HCT116 (cell line): Measurements from ENCODE around the gene SLC22A23. TPM values are rescaled to one million over a fixed set of nuclear protein-coding genes. Genes with fewer than 3 reads are reported as not detected.

Experiments used
- ATAC-seq: fragments of 200-7000 bp; cut with Tn5 transposase; 2 replicates; pipeline ENCODE4 v1.9.1; 2020; ENCODE audit warnings: mild to moderate bottlenecking, moderate library complexity
- Bru-seq: library from RNA; stranded (reverse); fragments of 400-500 nt; gene quantifications from one replicate; lab custom pipeline; 2021; lab: Mats Ljungman, UMichigan
- BruChase-seq, 2 experiments: library from RNA; stranded (reverse); fragments of 400-500 nt; gene quantifications; one replicate each; lab custom pipeline; 2021; lab: Mats Ljungman, UMichigan
- BruUV-seq: library from RNA; stranded (reverse); fragments of 400-500 nt; replicated peaks from 2 replicates; lab custom pipeline; 2021; lab: Mats Ljungman, UMichigan
- CTCF ChIA-PET: fragments of 300-600 bp; sonication (Branson Sonifier 250); formaldehyde crosslinking; loops from one replicate; lab custom pipeline; 2021; ENCODE audit warnings: antibody characterized with exemption; lab: Charles Lee
- POLR2A ChIA-PET: fragments of 300-600, 350-600 bp; sonication (Branson Sonifier 250); formaldehyde crosslinking; loops from one replicate; lab custom pipeline; 2021; ENCODE audit warnings: antibody characterized with exemption; lab: Charles Lee
- RAD21 ChIA-PET, 2 experiments: fragments of 300-600 bp; sonication (Branson Sonifier 250); formaldehyde crosslinking; loops; one replicate each; lab custom pipeline; 2023; ENCODE audit warnings: low total read pairs in 2 of 2; ENCODE audit not compliant: uncharacterized antibody in 2 of 2, unreplicated experiment in 2 of 2, low non-redundant PET in 1 of 2; lab: Charles Lee
- DNase-seq: peaks from one replicate; pipeline ENCODE4 v3.0.0-alpha.2; 2010; ENCODE audit warnings: low read depth, low spot score
- H2AFZ ChIP-seq: fragments of 200-600 bp; shearing (Covaris generic), sonication (generic); 2 replicates; pipeline ENCODE4 v1.6.1; 2017; ENCODE audit warnings: low read depth, mixed run types, mixed read lengths, antibody characterized with exemption, low read length; ENCODE audit not compliant: poor library complexity, severe bottlenecking
- H3K27ac ChIP-seq: 2 replicates; pipeline ENCODE4 v1.5.1; 2012; ENCODE audit warnings: low read depth, low read length
- H3K27me3 ChIP-seq: fragments of 200-600 bp; sonication (generic); 2 replicates; pipeline ENCODE4 v1.6.1; 2016; ENCODE audit warnings: mixed run types, low read length, mixed read lengths; ENCODE audit not compliant: insufficient read depth
- H3K36me3 ChIP-seq, 2 experiments: fragments of 200-500 bp in 1 of 2; fragments of 200-600 bp in 1 of 2; sonication (Bioruptor generic) in 1 of 2; sonication (generic) in 1 of 2; 2 replicates each; pipeline versions ENCODE4 v1.5.1 to v1.6.1; 2014 to 2016; ENCODE audit warnings: low read length in 2 of 2, inconsistent platforms in 1 of 2, mixed read lengths in 1 of 2, mixed run types in 1 of 2; ENCODE audit not compliant: insufficient read depth in 2 of 2, control insufficient read depth in 1 of 2
- H3K4me1 ChIP-seq, 2 experiments: fragments of 200-600 bp in 1 of 2; sonication (generic) in 1 of 2; 2 replicates each; pipeline versions ENCODE4 v1.5.1 to v1.6.1; 2012 to 2017; ENCODE audit warnings: low read length in 2 of 2, inconsistent platforms in 1 of 2, mild to moderate bottlenecking in 1 of 2, mixed read lengths in 1 of 2, mixed run types in 1 of 2, moderate library complexity in 1 of 2; ENCODE audit not compliant: insufficient read depth in 2 of 2, control insufficient read depth in 1 of 2
- H3K4me2 ChIP-seq: fragments of 200-600 bp; sonication (generic); 2 replicates; pipeline ENCODE4 v1.6.1; 2017; ENCODE audit warnings: mixed run types, low read length, mixed read lengths
- H3K4me3 ChIP-seq, 2 experiments: fragments of 200-600 bp in 1 of 2; sonication (generic) in 1 of 2; replicated peaks in 1 of 2; 2 replicates each; pipeline ENCODE4 v1.5.1; 2011 to 2016; ENCODE audit warnings: low read length in 2 of 2, control low read depth in 1 of 2, low read depth in 1 of 2, mild to moderate bottlenecking in 1 of 2, mixed read lengths in 1 of 2, mixed run types in 1 of 2
- H3K79me2 ChIP-seq: fragments of 200-600 bp; sonication (generic); 2 replicates; pipeline ENCODE4 v1.6.1; 2017; ENCODE audit warnings: mild to moderate bottlenecking, mixed run types, low read length, moderate library complexity, mixed read lengths; ENCODE audit not compliant: insufficient read depth
- H3K9ac ChIP-seq: fragments of 200-600 bp; sonication (generic); 2 replicates; pipeline ENCODE4 v1.6.1; 2016; ENCODE audit warnings: low read length, mixed read lengths
- H3K9me2 ChIP-seq: fragments of 200-600 bp; sonication (generic), shearing (Covaris generic); 2 replicates; pipeline ENCODE4 v1.6.1; 2017; ENCODE audit warnings: mixed run types, mild to moderate bottlenecking, moderate library complexity; ENCODE audit not compliant: insufficient read depth
- H3K9me3 ChIP-seq, 2 experiments: fragments of 200-500 bp in 1 of 2; fragments of 200-600 bp in 1 of 2; sonication (Bioruptor generic) in 1 of 2; sonication (generic) in 1 of 2; 2 replicates each; pipeline ENCODE4 v1.6.1; 2014 to 2017; ENCODE audit warnings: low read length in 2 of 2, mixed read lengths in 2 of 2, inconsistent platforms in 1 of 2, low read depth in 1 of 2, mild to moderate bottlenecking in 1 of 2, mixed run types in 1 of 2, moderate library complexity in 1 of 2; ENCODE audit not compliant: control insufficient read depth in 1 of 2, insufficient read depth in 1 of 2
- H4K20me1 ChIP-seq: fragments of 200-600 bp; sonication (generic), shearing (Covaris generic); 2 replicates; pipeline ENCODE4 v1.6.1; 2017; ENCODE audit warnings: mixed run types, mild to moderate bottlenecking, moderate library complexity; ENCODE audit not compliant: insufficient read depth
- CBX3 ChIP-seq: IDR thresholded peaks from 2 replicates; pipeline ENCODE4 v1.6.1; 2012; ENCODE audit warnings: low read depth
- CEBPB ChIP-seq: IDR thresholded peaks from 2 replicates; pipeline ENCODE4 v1.6.1; 2012; ENCODE audit warnings: low read depth
- EGR1 ChIP-seq: IDR thresholded peaks from 2 replicates; pipeline ENCODE4 v1.6.1; 2012; ENCODE audit warnings: low read depth
- ELF1 ChIP-seq: IDR thresholded peaks from 2 replicates; pipeline ENCODE4 v1.6.1; 2012; ENCODE audit warnings: low read depth, borderline replicate concordance
- EZH2 ChIP-seq: fragments of 200-600 bp; sonication (generic); IDR thresholded peaks from 2 replicates; pipeline ENCODE4 v1.6.1; 2017; ENCODE audit warnings: antibody characterized with exemption, mixed run types
- EZH2phosphoT487 ChIP-seq: fragments of 200-600 bp; IDR thresholded peaks from 2 replicates; pipeline ENCODE4 v1.6.1; 2018; ENCODE audit warnings: antibody characterized with exemption, borderline replicate concordance
- FOSL1 ChIP-seq: IDR thresholded peaks from 2 replicates; pipeline ENCODE4 v1.6.1; 2012; ENCODE audit warnings: low read depth
- JUND ChIP-seq: IDR thresholded peaks from 2 replicates; pipeline ENCODE4 v1.6.1; 2012
- MAX ChIP-seq: IDR thresholded peaks from 2 replicates; pipeline ENCODE4 v1.6.1; 2012
- POLR2A ChIP-seq: IDR thresholded peaks from 2 replicates; pipeline ENCODE4 v1.7.0; 2011; ENCODE audit warnings: borderline replicate concordance; ENCODE audit not compliant: insufficient read depth, insufficient read length; ENCODE audit errors: extremely low read depth
- POLR2AphosphoS5 ChIP-seq: IDR thresholded peaks from 2 replicates; pipeline ENCODE4 v1.6.1; 2011; ENCODE audit warnings: mild to moderate bottlenecking, low read depth, low read length, moderate library complexity
- RAD21 ChIP-seq: IDR thresholded peaks from 2 replicates; pipeline ENCODE4 v1.6.1; 2012; ENCODE audit warnings: low read depth, mild to moderate bottlenecking
- REST ChIP-seq: IDR thresholded peaks from 2 replicates; pipeline ENCODE4 v1.6.1; 2012; ENCODE audit warnings: low read depth
- SIN3A ChIP-seq: IDR thresholded peaks from 2 replicates; pipeline ENCODE4 v1.6.1; 2012; ENCODE audit warnings: low read depth
- SP1 ChIP-seq: IDR thresholded peaks from 2 replicates; pipeline ENCODE4 v1.6.1; 2012; ENCODE audit warnings: low read depth
- SRF ChIP-seq: IDR thresholded peaks from 2 replicates; pipeline ENCODE4 v1.6.1; 2012; ENCODE audit warnings: low read depth
- YY1 ChIP-seq: IDR thresholded peaks from 2 replicates; pipeline ENCODE4 v1.6.1; 2011; ENCODE audit warnings: low read length, low read depth, moderate library complexity, mild to moderate bottlenecking; ENCODE audit not compliant: insufficient replicate concordance; ENCODE audit errors: extremely low read depth
- ZBTB33 ChIP-seq: IDR thresholded peaks from 2 replicates; pipeline ENCODE4 v1.6.1; 2011; ENCODE audit warnings: mild to moderate bottlenecking, low read length, moderate library complexity; ENCODE audit not compliant: insufficient replicate concordance; ENCODE audit errors: extremely low read depth
- ZFX ChIP-seq: fragments of 450-650 bp; IDR thresholded peaks from 2 replicates; pipeline ENCODE4 v1.6.1; 2017
- ZNF274 ChIP-seq: fragments of 200-500 bp; sonication (Bioruptor generic); IDR thresholded peaks from 2 replicates; pipeline ENCODE4 v1.6.1; 2014; ENCODE audit warnings: mild to moderate bottlenecking, low read depth, low read length, inconsistent platforms
- intact Hi-C: fragments of 100-400 bp; cut with micrococcal nuclease; formaldehyde crosslinking; loops from 2 replicates; pipeline ENCODE4 v1.10.0; 2022
- long read RNA-seq: library from polyadenylated mRNA; unstranded; transcript quantifications from one replicate; pipeline ENCODE4 v2.0.0, GENCODE V29; 2021; ENCODE audit not compliant: unreplicated experiment
- polyA plus RNA-seq: library from polyadenylated mRNA; unstranded; fragments of >200 nt; gene quantifications from 2 replicates; pipeline ENCODE4 v1.2.1, GENCODE V29; 2012; ENCODE audit warnings: missing spikeins
- total RNA-seq: library from RNA; stranded (reverse); gene quantifications from one replicate; pipeline ENCODE4 v1.2.1, GENCODE V29; 2021; ENCODE audit not compliant: unreplicated experiment

SLC22A23 gene
- total RNA-seq (11.5 TPM), Bru-seq, nascent RNA (percentile 63 among the genes with signal in this experiment), BruChase-seq, experiment 1, labeled RNA remaining after a 6-hour chase (percentile 66 among the genes with signal in this experiment), BruChase-seq, experiment 2, labeled RNA remaining after a 2-hour chase (percentile 71 among the genes with signal in this experiment)
- polyA plus RNA-seq = 6.8 and 7.7 TPM in 2 replicates
- long read RNA-seq, full-length matches to known transcripts = 2 of 35 reads
- long read RNA-seq, partial matches to known transcripts = 1 of 35 reads
- long read RNA-seq, other reads (novel, unspliced or antisense) = 32 of 35 reads

DNA sequence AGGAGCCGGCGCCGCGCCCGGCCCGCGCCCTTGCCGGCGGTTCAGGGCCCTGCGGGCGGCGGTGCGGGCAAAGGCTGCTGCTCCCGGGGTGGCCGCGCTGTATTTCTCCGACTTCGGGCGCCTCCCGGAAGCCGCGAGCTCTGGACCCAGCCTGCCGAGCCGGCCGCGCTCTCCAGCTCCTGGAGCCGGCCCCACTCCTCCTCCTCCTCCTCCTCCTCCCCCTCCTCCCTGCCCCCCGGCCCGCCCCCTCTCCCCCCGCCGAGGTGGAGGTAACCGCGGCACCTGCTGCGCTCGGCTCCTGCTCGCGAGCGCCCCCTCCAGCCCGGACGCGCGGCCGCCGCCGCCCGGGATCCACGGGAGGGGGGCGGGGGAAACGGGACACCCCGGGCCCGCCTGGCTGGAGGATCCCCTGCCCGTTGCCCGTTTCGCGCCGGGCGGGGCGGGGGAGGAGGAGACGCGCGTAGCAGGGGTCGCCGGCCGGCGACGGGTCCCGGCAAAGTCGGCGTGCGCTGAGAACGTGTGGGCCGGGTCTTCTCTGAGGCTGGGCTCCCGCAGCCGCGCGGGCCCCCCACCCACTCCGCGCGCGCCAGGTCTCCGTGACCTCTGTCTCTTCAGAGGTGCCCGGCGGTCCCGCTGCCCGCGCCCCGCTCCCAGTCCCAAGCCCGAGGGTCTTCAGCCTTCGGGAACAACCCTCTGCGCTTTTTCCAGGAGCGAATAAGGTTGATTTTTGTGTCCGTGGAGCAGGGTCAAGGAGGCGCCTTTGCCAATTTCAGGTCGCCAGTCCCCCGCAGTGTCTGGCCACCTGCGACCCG is at the start of gene SLC22A23:
SLC22A23 (minus strand) TSS at position 153 of the 812 bp plus-strand sequence. CDS start 491 bp downstream, outside the sequence.
- peak; percentile 77 for ATAC-seq
- Histone ChIP-seq H2AFZ (peak within 1 kb of the TSS; percentile 97), H3K4me2 (peak within 1 kb of the TSS; percentile 97), H3K79me2 (peaks cover 15% of the 10 kb centered on the region), H3K27me3 (no peaks in the 10 kb centered on the region), H3K27ac (peak within 1 kb of the TSS; percentile 60; the same call in 1 of the 2 replicates), H3K9me3 (no peaks in the 10 kb centered on the region), H3K36me3 (no peaks in the 10 kb centered on the region), H3K9me2 (no peaks in the 10 kb centered on the region), H4K20me1 (no peaks in the 10 kb centered on the region), H3K4me3 (peak within 1 kb of the TSS; percentile 60 to 75), H3K4me1 (peaks cover 10 to 22% of the 10 kb centered on the region in 2 experiments), H3K9ac (peak within 1 kb of the TSS; percentile 57)
- POLR2A ChIA-PET = no interaction called here
- intact Hi-C loops = loop anchor here (1.0 to 2.0 kb wide), 2 partner anchors 178 to 275 kb away; no protein-coding TSS in a partner anchor
- RAD21 ChIA-PET = interaction anchor here in 1 of 2 experiments (0.7 to 0.8 kb wide), 2 partner anchors 54 to 75 kb away, joined by 3 read pairs; no protein-coding TSS in a partner anchor
- CTCF ChIA-PET = interaction anchor here (0.6 to 0.8 kb wide), 4 partner anchors 10 to 153 kb away, joined by 3 to 4 read pairs (median 4); no protein-coding TSS in a partner anchor
- no TSS peak for BruUV-seq
- DNase-seq = peak; percentile 46
- TF ChIP-seq SRF (no peak), CBX3 (peak; percentile 13; the same call in 1 of the 2 replicates), POLR2AphosphoS5 (peak; percentile 69), EZH2phosphoT487 (no peak), CEBPB (no peak), ZFX (no peak), EGR1 (0 out of 2 replicates have a peak, but pooled peaks have one; percentile 8), EZH2 (no peak), JUND (no peak), SP1 (0 out of 2 replicates have a peak, but pooled peaks have one; percentile 18), MAX (no peak; the same call in 1 of the 2 replicates), RAD21 (peak; percentile 53), ELF1 (no peak), YY1 (peak; percentile 53), REST (no peak), SIN3A (0 out of 2 replicates have a peak, but pooled peaks have one; percentile 20), FOSL1 (no peak), ZNF274 (no peak), POLR2A (peak; percentile 30), ZBTB33 (no peak)
